GM12873 (cell line): ENCODE results near the gene AXIN1.

Experiments used
- CTCF ChIP-seq: IDR thresholded peaks from 2 replicates; pipeline ENCODE4 v1.5.1; 2012; ENCODE audit warnings: low read depth, mild to moderate bottlenecking, moderate library complexity, low read length, control low read depth; ENCODE audit not compliant: insufficient read depth; ENCODE audit errors: missing control alignments

The AXIN1 gene

GRCh38 chr16:383326-384051 is 31.0 kb upstream of the AXIN1 start:
- TF ChIP-seq CTCF = no peak

DNA sequence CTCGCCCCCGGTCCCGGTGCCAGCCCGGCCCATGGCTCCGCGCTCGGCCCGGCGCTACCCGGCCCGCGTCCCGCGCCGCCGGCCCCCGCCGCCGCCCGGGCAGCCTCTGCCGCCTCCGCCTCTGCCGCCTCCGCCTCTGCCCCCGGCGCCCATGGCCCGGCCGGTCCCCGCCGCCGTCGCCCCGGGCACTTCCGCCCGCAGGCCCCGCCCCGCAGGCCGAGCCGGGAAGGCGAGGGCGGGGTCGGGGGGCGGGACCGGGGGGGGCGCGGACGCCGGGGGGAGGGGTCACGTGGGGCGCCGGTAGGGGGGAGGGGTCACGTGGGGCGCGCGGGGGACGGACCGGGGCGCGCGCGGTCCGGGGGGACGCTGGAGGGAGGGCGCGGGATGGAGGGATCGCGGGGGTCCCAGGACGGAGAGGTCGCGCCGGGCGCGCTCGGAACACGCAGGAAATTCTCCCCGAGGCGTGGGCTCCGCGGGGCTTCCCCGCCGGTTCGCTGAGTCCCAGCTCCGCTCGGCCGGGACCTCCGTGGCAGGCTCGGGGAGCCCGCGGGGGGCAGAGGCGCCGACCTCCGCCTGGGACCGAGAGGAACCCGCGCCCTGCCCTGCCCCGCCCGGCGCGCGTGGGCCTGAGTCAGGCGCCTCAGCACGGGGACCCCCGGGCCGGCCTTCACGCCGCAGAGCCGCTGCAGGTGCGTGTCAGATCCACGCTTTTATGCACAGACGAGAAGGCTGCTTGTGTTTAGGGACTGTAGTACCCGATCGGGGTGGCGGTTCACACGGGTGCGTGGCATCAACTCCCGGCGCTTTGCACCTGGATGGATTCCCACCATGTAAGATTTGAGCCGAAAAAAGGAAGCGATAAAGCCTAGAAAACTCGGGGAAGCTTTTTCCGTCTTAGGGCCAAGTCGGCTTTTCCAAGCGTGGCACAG is 29.5 kb upstream of the AXIN1 start, which contains the start of gene PGAP6:
TSS of gene PGAP6 (minus strand) at position 190 of the 929 bp plus-strand sequence. CDS start at position 33, 157 bp downstream.
- no peak for TF ChIP-seq CTCF

- no peak for TF ChIP-seq CTCF
Measured at GRCh38 chr16:381012-381788, 28.7 kb upstream of the AXIN1 start.

DNA sequence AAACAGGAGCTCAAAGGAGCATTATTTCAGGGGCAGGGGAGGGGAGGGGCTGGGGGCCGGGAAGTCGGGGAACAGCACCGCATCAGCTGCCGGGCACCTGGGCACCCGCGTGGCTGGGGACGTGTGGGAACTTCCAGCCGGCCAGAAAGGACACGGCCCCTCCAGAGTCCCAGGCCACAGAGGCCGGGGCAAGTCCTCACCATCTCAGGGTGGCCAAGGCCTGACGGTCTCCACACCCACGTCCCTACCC is 28.2 kb upstream of the AXIN1 start:
- TF ChIP-seq CTCF = no peak

DNA sequence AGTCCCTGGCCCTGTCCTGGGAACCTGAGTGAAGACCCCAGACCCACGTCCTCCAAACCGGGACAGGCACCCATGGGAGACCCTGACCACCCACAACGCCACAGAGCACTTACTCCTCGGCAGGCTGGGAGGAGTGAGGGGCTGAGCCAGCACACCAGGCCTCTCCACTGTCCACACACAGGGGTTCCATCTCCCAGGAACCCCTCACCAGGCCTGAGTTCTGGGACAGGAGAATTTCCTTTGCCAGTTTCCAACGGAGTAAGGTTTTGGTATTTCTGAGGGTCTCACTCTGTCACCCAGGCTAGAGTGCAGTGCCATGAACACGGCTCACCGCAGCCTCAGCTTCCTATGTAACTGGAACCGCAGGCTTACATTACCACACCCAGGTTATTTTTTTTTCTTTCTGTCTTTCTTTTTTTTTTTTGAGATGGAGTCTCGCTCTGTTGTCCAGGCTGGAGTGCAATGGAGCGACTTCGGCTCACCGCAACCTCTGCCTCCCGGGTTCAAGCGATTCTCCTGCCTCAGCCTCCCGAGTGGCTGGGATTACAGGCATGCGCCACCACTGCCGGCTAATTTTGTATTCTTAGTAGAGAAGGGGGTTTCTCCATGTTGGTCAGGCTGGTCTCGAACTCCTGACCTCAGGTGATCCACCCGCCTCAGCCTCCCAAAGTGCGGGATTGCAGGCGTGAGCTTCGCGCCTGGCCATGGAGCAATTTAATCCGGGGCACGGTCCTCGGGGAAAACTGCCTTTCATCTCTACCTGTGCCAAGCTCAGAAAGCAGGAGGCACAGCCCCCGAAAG is 27.6 kb upstream of the AXIN1 start:
- TF ChIP-seq CTCF = no peak

- TF ChIP-seq CTCF = no peak
Measured at GRCh38 chr16:379183-379960, 26.8 kb upstream of the AXIN1 start.
